ENCODE results near the gene FAM72C.
"Not testable (repeated sequence)": the region's sequence is repeated elsewhere in the genome, so short reads cannot be mapped to it uniquely, and the experiment has no call there.

GRCh38 chr1:143973876-143974414, 2.2 kb upstream of the FAM72C start:
- TF ChIP-seq CTCF, POLR2A (IDR thresholded peaks at IDR 0.05): not testable (repeated sequence)
